Right lung (tissue), 5 donors: Measurements from ENCODE around the gene SFI1. TPM values are rescaled to one million over a fixed set of nuclear protein-coding genes. Genes with fewer than 3 reads are reported as not detected.
"Not testable (repeated sequence)": the region's sequence is repeated elsewhere in the genome, so short reads cannot be mapped to it uniquely, and the experiment has no call there.

ENCODE experiments used
- DNase-seq, 2 donors: peaks; one replicate each; pipeline ENCODE4 v3.0.0-alpha.2; 2013
- polyA plus RNA-seq, 5 donors: library from polyadenylated mRNA; unstranded; fragments of 120-200 nt; gene quantifications; one replicate each; pipeline versions ENCODE4 v1.2.1 to v1.2.3, GENCODE V29; 2013; ENCODE audit warnings: inconsistent platforms in 1 of 5, low replicate concordance in 1 of 5; ENCODE audit not compliant: insufficient read length in 5 of 5, insufficient read depth in 1 of 5

Gene SFI1
- polyA plus RNA-seq, 5 donors: 28.9 to 37.5 (median 30.5) TPM

- no peak for DNase-seq
Observed at GRCh38 chr22:31537019-31537535, 40.7 kb downstream of the SFI1 start.

GRCh38 chr22:31538815-31539214 lies 42.5 kb downstream of the SFI1 start:
- no peak for DNase-seq

GRCh38 chr22:31540166-31540565 lies 43.8 kb downstream of the SFI1 start:
- DNase-seq: not testable (repeated sequence)

GRCh38 chr22:31540966-31541365 lies 44.6 kb downstream of the SFI1 start:
- no peak for DNase-seq

GRCh38 chr22:31544481-31545480 lies 48.4 kb downstream of the SFI1 start:
- DNase-seq: no peak

GRCh38 chr22:31550871-31551370 lies 54.6 kb downstream of the SFI1 start:
- DNase-seq: no peak

- no peak for DNase-seq
Observed at GRCh38 chr22:31556627-31557203, 60.4 kb downstream of the SFI1 start.

GRCh38 chr22:31558546-31558945 lies 62.2 kb downstream of the SFI1 start:
- DNase-seq: not testable (repeated sequence)

GRCh38 chr22:31561238-31561887 lies 65.0 kb downstream of the SFI1 start:
- peak in 1 of 2 donors; percentile 27 for DNase-seq

GRCh38 chr22:31561970-31562369 lies 65.6 kb downstream of the SFI1 start:
- no peak for DNase-seq

- DNase-seq: no peak
Observed at GRCh38 chr22:31566484-31566883, 70.1 kb downstream of the SFI1 start.

- no peak for DNase-seq
Observed at GRCh38 chr22:31567196-31567595, 70.9 kb downstream of the SFI1 start.

GRCh38 chr22:31567702-31568101 lies 71.4 kb downstream of the SFI1 start:
- no peak for DNase-seq

GRCh38 chr22:31569126-31569525 lies 72.8 kb downstream of the SFI1 start:
- no peak for DNase-seq

GRCh38 chr22:31572939-31573338 lies 76.6 kb downstream of the SFI1 start:
- DNase-seq: no peak

GRCh38 chr22:31574055-31574670 lies 77.8 kb downstream of the SFI1 start:
- peak in 1 of 2 donors; percentile 4 for DNase-seq

GRCh38 chr22:31575190-31575589 lies 78.9 kb downstream of the SFI1 start:
- no peak for DNase-seq

GRCh38 chr22:31577711-31578110 lies 81.4 kb downstream of the SFI1 start:
- no peak for DNase-seq

GRCh38 chr22:31578171-31578570 lies 81.8 kb downstream of the SFI1 start:
- DNase-seq: no peak

- DNase-seq: no peak
Observed at GRCh38 chr22:31579835-31580242, 83.5 kb downstream of the SFI1 start.

GRCh38 chr22:31583861-31584485 lies 87.6 kb downstream of the SFI1 start:
- no peak for DNase-seq
